Transverse colon (tissue), 3 donors: Measurements from ENCODE around the gene IER2.

ENCODE experiments used
- CTCF ChIP-seq, 5 experiments: fragments of 200-600 bp in 3 of 5; fragments of 450-650 bp in 2 of 5; sonication (generic) in 3 of 5; IDR thresholded peaks; 1 replicate in 2 of 5; 2 replicates in 3 of 5; pipeline ENCODE4 v1.5.1; 2016 to 2017; ENCODE audit warnings: antibody characterized with exemption in 5 of 5, inconsistent platforms in 3 of 5, mild to moderate bottlenecking in 2 of 5, moderate library complexity in 1 of 5
- POLR2A ChIP-seq: fragments of 450-650 bp; IDR thresholded peaks from one replicate; pipeline ENCODE4 v1.6.1; 2016; ENCODE audit warnings: antibody characterized with exemption, mild to moderate bottlenecking, moderate library complexity

GRCh38 chr19:13189600-13189999 lies 39.4 kb downstream of the IER2 start:
- TF ChIP-seq CTCF (IDR thresholded peaks at IDR 0.05) = no peak
- TF ChIP-seq POLR2A = no peak
